Endothelial cell of hepatic sinusoid (primary cell): ENCODE results near the gene LRFN2.

ENCODE experiments used
- in situ Hi-C: cut with HindIII; loops from 2 replicates; pipeline ENCODE4 v1.10.0; 2017; ENCODE audit warnings: low sequenced_read_pairs

Gene LRFN2

GRCh38 chr6:40520678-40521077, 66.5 kb downstream of the LRFN2 start:
- in situ Hi-C loops = no loop called here

DNA sequence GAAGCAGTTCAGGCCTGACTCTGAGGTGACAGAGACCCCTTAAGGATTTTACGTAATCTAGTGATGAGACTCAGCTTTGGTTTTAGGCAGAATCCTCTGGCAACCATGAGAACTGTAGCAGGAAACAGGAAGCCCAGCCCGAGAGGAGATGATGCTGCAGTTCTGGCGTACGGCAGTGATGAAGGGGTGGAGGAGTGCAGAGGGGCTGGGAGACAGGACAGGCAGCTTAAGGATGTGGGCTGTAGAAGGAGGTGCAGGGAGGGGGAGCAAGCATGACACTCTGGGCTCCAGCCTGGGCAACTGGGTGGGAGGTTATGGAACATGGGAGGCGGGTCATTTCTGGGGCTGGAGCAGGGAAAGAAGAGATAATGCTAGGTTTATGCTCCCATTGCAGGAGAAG, 67.1 kb downstream of the LRFN2 start:
- in situ Hi-C loops = no loop called here

GRCh38 chr6:40517654-40518053, 69.5 kb downstream of the LRFN2 start:
- in situ Hi-C loops = no loop called here

GRCh38 chr6:40516429-40516828, 70.7 kb downstream of the LRFN2 start:
- in situ Hi-C loops = no loop called here

DNA sequence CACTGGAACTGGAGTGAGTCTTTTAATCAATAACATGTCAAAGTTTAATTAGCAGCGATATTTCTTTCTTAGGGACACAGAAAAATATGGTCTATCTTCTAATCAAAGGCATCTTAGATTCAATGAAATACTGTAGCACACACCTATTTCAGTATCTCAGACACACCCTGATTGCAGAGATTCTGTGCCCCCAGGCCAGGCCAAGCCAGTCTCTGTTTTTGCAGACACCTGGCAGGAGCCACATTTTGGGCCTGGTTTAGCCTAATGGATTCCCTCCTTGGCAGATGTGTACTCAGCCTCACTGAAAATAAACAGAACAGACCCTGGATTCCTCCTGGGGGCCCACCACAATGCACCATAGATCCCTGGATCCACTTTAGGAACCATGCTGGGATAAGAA, 74.8 kb downstream of the LRFN2 start:
- in situ Hi-C loops = no loop called here

DNA sequence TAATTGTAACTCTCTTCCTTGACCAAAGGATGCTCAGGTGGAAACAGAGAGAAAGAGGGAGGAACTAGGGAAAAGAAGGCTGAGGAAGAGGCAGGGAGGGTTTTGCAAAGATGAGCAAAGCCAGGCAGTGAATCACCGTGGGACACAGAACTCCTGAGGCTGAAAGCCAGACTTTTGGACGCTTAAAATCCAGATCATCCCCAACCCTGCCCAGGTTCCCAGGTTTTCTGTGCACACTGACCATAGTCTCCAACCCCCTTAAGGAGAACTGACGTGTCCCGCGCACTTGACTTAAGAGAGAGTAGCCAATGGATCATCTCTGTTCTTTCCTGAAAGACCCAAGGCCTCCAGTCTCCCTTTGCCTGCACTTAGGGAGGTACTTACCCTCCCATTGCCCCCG, 75.3 kb downstream of the LRFN2 start:
- in situ Hi-C loops = no loop called here

DNA sequence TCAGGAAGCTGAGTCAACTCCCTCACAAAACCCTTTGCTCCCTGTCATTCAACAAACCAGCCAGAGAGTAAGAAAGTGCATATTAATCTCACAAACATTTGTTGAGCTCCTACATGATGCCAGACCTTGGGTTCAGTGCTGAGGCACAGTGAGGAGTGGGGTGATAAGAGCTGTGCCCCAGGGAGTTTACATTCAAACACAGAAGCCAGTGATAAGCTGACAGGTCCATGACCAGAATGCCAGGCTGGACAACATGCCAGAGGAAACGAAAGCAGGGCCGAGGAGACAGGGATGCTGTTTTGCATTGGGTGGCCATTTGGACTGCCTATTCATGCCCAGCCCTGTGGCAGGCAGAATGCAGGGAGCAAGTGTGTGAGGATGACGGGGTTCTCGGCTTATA, 76.7 kb downstream of the LRFN2 start:
- in situ Hi-C loops = no loop called here

DNA sequence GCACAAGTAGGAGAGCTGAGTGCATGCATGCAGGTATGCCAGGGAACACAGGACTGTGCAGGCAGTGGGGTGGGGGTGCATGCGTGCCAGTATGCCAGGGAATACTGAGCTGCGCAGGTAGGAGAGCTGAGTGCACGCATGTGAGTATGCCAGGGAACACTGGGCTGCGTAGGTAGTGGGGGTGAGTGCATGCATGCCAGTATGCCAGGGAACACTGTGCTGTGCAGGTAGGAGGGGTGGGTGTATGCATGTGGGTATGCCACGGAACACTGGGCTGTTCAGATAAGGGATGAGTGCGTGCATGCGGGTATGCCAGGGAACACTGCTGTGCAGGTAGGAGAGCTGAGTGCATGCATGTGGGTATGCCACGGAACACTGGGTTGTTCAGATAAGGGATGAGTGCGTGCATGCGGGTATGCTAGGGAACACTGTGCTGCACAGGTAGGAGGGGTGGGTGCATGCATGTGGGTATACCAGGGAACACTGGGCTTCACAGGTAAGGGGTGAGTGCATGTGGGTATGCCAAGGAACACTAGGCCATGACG, 77.4 kb downstream of the LRFN2 start:
- in situ Hi-C loops = loop anchor here (5.0 kb wide), 1 partner anchor 87 kb away; no protein-coding TSS in a partner anchor

DNA sequence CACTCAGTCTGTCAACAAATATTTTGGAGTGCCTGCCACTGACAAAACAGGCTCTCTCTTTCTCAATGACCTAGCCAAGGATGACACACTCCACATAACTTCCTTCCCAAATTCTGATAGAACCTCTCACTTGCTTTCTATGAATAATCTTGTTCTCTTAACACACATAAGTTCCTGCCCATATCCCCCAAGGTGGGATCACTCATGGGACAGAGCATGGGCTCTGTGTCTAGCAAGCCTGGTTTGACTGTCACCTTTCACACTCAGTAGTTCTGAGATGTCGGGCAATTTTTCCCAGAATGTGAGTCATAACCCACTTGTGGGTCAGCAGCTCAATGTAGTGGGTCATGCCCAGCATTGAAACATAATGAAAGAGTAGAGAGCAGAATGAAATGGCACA, 78.1 kb downstream of the LRFN2 start:
- in situ Hi-C loops = loop anchor here (5.0 kb wide), 1 partner anchor 87 kb away; no protein-coding TSS in a partner anchor

- in situ Hi-C loops = loop anchor here (5.0 kb wide), 1 partner anchor 85 kb away; no protein-coding TSS in a partner anchor
These were observed 80.2 kb downstream of the LRFN2 start for GRCh38 chr6:40506954-40507353.

GRCh38 chr6:40505191-40505810, 81.9 kb downstream of the LRFN2 start:
- in situ Hi-C loops = loop anchor here (5.0 kb wide), 1 partner anchor 83 kb away; no protein-coding TSS in a partner anchor

DNA sequence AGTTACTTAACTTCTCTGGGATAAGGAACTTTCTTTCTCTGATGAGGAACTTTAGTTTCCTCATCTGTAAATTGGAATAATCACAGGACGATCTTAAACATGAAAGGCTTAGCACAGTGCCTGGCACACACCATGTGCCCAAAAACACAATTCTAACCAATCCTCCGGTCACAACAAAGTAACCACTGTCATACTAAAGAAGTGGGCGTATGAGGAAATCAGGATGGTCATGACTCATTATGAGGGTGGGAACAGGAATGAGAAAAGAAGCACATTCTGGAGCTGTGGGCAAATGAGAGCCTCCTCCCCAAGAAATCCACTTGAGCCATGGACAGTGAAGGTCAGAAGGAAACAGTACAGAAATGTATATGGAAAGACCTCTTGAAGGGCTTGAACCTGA, 82.9 kb downstream of the LRFN2 start:
- in situ Hi-C loops = no loop called here

DNA sequence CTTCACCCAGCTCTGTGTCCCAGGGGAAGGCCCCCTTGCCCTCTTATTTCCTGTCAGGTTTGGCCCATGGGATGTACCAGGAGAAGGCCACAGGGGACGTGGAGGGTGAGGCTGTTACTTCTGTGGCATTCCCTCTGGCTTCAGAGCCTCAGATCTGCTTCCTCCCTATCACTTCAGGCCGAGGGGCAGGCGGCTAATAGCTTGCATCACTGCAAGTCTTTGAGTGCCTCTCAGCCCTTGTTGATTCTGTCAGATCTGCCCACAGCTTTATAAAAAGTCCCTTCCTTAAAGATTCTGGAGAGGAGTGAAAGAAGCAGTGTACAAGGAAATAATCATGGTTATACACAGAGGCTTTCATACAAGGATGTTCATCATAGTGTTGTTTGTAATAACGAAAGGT, 86.9 kb downstream of the LRFN2 start:
- in situ Hi-C loops = no loop called here

DNA sequence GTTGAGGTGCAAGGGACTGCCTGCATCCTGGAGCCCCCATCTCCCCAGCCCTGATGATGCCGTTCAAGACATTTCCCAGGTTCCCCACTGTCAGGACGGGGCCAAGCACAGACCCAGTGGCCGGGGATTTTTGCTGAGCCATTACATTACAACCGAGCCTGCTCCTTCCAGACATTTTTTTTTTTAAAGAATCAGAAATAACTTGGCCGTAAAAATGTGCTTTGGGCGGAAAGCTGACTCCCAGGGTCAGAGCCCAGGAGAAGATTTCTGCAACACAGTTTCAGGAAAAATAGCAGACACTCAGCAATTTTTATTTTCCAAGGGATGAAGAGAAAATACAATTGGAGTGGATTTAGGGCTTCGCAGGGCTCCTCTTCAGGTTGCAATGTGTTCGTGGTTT, 87.9 kb downstream of the LRFN2 start:
- in situ Hi-C loops = no loop called here

DNA sequence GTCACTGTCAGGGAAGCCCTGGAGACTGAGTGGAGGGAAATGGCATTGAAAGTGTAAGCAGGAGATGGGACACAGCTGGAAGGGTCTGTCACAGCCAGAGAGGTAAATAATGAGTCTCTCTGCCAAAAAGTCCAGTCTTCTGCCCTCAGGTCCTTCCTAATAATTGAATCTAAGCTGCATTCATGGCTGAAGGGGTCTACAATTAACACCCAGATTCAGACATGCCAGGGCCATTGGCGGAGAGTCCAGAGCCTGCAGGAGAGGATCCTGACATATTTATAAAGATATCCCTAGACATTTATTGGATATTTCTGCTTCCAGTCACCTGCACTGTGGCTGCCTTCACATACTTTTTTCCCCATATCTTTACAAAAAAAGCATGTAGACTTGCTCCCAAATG, 89.0 kb downstream of the LRFN2 start:
- in situ Hi-C loops = no loop called here

DNA sequence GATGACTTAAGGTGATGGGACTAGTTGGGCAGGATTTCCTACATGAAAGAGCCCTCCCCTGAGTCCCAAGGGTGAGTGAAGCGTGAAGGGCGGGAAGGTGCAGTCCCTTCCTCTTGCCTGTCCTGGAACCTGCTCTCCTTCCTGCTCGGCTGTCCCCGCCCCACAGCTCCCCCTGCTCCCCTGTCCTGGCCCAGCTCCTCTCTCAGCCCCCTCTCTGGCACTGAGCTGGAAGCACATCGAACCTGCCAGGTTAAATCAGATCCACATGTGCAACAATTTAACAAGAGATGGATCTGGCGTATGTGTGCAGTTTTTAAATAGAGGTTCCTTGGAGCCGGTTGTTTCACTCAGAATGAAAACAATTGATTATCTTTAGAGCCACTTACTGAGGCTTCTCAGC, 95.0 kb downstream of the LRFN2 start:
- in situ Hi-C loops = no loop called here

GRCh38 chr6:40490508-40490907, 96.7 kb downstream of the LRFN2 start:
- in situ Hi-C loops = no loop called here

DNA sequence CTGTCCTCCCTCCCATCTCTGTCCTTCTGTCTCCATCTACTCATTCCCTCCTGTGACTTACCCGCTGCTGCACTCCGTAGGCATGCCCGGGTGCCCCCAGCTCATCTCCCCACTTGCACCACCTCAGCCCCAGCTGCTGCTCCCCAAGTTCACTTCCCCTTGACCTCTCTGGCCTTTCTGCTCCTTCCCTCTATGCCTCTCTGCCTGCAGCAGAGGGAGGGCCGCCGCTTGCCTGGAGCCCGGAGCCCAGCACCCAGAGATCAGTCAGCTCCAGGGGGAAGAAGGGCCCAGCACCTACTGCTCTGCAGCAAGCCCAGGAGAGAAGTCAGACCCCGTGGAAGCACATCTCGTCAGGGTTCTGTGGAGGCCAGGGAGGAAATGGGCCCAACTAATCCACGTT, 97.4 kb downstream of the LRFN2 start:
- in situ Hi-C loops = no loop called here

DNA sequence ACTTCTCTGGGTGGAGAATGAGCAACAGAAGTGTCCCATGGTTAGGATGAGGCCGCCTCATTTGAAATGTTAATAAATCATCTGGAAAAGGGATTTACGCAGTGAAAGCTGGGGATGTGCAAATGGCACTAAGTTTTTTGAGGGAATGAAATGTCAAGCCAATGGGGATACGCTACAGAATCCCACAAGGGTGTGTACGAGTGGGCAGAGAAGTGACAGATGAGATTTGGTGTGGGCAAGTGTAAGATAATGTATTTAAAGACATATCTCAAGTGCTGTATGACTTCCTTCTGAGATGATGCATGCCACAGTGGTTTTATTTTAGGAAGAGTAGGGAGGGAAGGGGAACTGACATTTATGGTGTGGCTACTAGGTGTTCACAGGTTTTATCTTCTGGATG, 100.6 kb downstream of the LRFN2 start:
- in situ Hi-C loops = no loop called here

DNA sequence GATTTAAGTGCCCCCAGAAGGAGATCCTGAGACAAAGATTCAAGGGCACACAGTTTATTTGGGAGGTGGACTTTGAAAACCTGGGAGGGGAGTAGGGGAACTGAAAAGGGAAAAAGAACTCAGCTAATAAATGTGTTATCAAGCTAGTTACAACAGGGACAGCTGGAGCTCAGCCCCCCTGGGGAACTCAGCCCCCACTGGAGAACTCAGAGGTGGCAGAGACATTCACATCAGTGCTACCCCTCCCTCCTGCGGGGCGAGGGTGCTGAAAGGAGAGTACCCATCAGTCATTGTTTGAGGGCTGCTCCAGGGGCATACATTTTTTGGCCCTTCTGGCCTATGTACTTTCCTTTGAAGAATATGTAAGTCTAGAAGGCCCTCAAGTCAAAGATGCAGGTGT, 101.4 kb downstream of the LRFN2 start:
- in situ Hi-C loops = no loop called here

DNA sequence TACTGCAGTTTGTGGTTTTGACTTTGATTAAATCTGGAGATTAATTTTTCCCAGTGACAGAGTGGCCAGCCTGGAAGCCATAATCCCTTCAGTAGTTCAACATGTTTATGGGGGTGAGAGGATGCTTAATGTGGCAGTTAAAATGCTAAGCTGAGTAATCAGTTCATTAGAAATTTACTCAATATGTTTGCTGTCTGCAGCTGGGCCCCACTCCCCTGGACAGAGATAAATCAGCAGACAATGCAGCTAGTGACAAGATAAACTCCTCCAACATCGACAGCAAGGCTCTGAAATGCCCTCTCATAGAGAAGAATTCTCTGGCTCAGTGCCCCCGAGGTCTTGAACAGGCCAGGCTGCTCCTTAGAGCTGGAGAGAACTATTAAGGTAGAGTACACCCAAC, 101.9 kb downstream of the LRFN2 start:
- in situ Hi-C loops = no loop called here

DNA sequence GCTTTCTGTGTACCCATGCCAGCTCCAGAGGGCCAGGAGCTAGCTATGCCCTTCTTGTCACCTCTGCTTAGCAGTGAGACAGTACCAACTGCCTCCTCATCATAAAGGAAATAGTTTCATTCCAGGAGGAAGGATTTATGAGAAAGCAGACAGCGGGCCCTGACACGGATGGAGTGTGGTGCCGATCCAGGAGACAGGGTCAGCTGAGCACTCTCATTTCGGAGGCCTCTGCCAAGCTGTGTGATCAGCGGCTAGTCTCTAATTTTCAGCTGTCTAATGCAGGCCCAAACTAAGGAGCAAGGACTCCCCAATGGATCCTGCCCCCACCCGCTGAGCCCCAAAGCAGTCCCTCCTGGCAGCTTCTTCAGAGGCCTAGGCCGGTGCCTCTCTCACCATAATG, 103.1 kb downstream of the LRFN2 start:
- in situ Hi-C loops = no loop called here

DNA sequence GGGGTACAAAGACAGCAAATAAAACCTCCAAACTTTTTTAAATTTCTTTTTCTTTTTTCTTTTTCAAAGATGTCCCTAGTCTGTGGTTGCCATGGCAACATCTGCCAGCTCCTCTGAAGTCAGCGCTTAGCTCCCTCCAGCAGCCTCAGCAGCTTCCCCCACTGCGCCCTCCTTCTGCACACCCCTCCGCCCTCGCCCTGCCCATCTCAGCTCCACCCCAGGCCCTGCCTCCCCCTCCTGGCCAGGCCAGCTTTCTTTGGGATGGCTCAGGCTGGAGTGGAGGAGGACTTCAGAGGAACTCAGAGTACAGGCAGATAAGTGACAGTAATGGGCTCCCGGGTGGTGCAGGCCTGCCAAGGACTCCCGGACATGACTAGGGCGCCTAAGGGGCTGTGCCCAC, 104.6 kb downstream of the LRFN2 start:
- in situ Hi-C loops = no loop called here
